GM23248 (cell line): ENCODE data around the gene CDKN3.

Experiments
- EZH2 ChIP-seq: fragments of 200-600 bp; sonication (generic); IDR thresholded peaks from 2 replicates; pipeline ENCODE4 v1.6.1; 2018; ENCODE audit warnings: antibody characterized with exemption, mild to moderate bottlenecking; ENCODE audit not compliant: insufficient read depth, poor library complexity, severe bottlenecking
- EZH2phosphoT487 ChIP-seq: fragments of 200-600 bp; sonication (generic); IDR thresholded peaks from 2 replicates; pipeline ENCODE4 v1.6.1; 2018; ENCODE audit warnings: antibody characterized with exemption, moderate library complexity, mild to moderate bottlenecking, low read depth; ENCODE audit not compliant: insufficient read depth

DNA sequence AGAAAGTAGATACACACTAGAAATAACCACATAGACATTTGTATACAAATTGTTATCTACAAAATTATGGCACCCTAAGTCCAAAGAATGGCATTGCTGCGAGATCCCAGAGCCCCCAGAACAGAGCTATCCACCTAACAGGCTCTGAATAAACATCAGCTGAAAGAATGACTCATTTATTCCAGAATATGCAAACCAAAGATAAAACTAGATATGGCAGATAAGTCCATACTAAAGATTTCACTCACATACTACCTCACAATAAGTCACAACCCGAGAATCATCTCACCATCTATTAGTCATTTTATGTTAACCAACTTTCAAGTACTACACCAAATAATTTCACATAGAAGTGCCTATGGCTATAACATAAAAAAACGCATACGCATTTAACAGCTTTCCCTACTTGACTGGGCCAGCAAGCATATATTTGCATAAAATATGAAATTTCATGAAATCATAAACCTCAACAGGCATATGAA lies 38.7 kb downstream of the CDKN3 start:
- no peak for TF ChIP-seq EZH2
- no peak for TF ChIP-seq EZH2phosphoT487
